Embryonic facial prominence (tissue), 1 donor: Measurements from ENCODE around the gene PLEKHM1.

ENCODE experiments used
- DNase-seq: peaks from one replicate; pipeline ENCODE4 v3.0.0-alpha.2; 2016; ENCODE audit errors: extremely low spot score

Gene PLEKHM1

DNA sequence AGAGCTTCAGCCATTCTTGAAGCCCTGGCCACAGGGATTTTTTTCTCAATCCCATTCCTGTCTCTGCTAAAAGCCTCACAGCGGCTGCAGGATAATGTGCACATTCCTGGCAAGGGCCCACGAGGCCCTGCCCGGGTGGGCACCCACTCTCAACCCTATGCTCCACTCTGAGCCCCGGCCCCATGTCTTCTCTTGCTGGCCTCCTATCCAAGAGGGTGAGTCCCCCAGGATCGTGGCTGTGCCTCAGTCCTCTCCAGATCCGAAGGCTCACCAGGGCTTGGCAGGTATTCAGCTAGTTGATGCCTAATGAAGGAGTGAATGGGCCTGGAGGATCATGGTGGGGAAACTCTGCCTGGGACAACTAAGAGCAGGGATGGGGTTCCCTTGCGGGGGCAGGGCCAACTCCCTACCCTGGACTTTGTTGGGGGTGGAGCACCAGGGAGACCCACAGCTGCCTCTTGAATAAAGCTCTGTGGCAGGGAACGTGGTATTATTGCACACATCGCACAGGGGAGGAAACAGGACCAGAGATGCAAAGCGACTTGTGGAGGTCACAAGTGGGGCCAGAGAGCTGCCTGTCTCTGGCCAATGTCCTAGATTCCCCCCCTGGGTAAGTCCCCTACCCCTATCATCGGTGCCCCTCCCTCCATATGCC lies 63.2 kb downstream of the PLEKHM1 start:
- no peak for DNase-seq

DNA sequence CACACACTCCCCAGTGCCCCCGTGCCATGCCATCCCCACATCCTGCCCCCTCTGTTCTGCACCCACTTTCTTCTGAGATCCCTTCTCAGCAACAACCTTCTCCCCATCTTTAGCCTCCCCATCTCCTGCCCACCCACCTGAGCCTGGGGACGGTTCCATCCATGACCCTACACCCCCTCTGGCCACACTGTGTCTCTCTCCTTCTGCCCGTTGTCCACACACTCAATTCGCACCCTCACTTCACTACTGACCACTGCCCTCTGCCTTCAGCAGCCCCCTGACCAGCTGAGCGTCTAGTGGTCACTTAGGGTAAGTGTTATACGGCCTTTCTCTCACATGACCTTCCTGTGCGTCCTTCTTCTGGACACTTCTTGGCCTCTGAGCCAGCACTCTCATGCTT lies 64.0 kb downstream of the PLEKHM1 start:
- DNase-seq, result no peak

DNA sequence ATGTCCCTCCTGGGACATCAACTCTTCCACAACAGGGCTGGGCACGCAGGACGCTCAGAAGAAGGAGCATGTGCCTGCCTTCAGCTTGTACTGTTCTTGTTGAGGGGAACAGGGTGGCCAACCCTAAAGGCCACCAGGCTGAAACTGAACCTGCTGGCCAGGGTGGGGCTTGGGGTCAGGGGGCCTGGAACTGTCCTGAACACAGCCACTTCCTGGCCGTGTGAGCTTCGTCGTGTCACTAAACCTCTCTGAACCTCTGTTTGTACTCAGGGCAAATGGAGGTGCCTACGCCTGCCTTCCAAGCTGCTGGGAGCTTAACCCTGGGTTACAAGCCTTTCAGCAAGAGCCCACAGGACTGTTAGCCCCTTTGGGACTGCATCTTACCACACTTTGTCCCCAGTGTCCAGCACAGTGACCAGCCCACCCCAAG lies 64.5 kb downstream of the PLEKHM1 start:
- DNase-seq, result no peak

DNA sequence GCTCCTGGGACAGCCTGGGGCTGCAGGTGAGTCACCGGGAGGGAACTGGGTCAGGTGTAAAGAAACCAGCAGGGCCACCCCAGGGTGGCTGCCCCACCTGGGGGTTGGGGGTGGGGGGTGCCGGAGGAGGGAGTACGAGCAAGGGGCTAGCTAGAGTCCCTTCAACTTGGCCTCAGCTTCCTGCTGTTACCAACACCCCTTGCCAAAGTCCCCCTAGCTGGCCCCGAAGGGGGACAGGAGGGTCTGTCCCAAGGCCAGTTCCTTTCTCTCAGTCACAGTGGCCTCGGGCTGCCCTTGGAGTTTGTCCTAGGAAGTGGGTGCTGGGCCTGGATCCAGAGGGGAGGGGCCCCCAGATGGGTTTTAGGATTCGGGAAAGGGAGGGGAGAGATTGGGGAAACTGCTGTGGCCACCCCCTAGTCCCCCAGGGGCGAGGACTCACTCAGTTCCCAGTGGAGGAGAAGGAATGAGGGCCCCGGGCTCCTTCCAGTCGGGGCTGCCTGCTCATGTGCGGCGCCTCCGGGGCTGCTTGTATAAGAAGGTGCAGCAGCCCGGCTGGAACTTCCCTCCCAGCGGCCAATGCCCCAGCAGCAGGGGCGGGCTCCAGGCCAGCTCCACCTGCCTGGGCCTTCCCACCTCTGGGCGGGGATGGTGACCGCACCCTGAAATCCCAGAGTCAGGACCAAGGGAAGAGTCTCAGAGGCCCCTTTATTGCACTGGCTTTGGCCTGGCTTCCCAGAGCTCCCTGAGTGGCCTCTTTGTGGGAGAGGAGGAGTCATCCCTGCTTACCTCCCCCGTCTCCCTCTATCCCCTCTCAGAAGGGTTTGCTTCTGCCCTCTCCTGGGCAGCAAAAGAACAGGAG lies 65.2 kb downstream of the PLEKHM1 start:
- DNase-seq, result no peak

DNA sequence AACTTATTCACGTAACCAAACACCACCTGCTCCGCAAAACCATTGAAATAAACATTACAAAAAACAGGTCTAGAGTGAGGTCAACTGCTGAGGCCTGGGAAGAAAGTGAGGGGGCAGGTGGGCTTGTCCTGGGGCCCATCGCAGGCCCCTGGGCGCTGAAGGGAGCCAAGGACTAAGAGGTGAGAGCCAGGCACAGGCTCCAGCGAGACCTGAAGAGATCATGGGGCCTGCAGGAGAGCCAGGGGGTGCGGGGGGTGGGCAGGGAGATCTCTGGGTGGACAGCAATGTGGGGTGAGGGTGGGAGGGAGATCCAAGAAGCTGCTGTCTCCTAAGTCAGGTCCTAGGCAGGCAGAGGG lies 65.8 kb downstream of the PLEKHM1 start:
- no peak for DNase-seq

DNA sequence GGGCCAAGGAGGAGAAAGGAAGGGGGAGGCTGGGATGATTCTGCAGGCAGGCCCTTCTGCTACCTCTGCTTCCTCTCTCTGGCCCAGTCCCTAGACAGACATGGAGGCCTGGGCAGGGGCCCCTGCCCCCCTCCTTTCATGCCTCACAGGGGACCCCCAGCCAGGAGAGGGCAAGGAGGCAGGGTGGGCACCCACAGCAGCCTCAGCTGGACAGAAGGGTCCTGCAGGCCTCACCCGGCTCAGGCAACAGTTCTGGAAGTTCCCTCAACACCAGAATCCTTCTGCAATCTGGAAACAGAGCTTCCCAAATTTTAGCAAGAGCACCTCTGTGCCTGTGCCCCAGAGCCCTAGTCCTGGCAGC lies 66.6 kb downstream of the PLEKHM1 start:
- DNase-seq, result no peak

DNA sequence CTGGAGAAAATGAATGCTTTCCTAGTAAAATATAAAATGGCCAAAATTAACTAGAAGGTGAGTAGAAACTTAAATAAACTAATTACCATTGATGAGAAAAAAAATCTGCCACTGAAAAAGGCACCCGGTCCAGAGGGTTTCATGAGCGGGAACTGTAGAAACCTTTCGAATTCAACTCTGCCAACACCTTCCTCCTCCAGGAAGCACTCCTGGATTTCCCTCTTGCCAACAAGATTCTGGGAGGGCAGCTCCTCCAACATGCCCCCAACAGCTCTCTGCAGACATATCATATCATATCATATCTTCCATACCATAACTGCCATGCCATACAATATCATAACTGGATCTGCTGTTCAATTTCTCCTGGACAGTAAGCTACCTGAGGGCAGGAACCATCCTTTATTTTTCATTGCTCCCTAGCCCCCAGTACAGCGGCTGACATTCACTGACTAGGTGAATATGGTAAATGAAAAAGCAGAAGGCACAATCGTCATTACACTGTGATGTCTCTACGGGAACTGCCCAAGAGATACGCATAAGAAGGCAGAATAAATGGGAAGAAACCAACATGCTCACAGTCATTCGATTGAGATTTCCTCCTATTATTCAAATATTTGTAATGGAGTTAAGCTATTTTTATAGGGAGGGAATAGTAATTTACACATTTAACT lies 67.1 kb downstream of the PLEKHM1 start:
- no peak for DNase-seq

DNA sequence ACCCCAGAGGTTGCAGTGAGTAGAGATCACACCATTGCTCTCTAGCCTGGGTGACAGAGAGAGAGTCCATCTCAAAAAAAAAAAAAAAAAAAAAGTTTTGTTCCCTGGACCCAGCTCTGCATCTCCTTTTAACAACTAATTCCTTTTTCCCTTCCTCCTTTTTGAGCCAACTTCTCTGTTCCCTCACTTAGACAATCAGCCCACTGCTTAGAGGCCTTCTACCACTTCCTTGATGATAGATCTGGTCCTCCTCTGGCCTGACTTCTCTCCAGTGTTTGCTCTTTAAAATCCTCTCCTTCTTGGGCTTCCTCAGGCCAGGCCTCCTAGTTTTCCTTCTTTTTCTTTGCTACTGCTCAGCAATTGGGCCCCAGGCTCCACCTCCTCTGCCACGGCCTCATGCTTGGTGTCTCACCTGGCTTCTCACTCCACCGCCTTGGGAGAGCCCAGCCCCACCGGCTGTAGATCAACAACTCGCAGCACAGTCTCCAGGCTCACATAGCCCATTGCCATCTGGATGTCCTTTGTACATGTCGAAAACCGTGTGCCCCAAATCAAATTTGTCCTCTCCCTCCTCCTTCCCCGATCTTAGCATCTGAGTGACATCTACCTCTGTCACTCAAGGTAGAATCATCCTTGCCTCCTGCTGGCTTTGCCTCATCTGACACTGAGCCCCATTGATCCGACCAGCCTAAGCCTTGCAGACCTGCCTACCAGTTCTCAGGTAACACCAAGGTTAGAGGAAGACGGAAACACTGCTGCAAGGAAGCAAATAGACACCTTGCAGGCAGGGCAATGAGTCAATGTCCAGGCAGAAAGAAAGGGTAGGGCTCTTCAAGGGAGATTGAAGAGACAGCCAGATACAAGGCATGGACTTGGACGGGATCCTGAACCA lies 75.3 kb downstream of the PLEKHM1 start:
- DNase-seq, result no peak

DNA sequence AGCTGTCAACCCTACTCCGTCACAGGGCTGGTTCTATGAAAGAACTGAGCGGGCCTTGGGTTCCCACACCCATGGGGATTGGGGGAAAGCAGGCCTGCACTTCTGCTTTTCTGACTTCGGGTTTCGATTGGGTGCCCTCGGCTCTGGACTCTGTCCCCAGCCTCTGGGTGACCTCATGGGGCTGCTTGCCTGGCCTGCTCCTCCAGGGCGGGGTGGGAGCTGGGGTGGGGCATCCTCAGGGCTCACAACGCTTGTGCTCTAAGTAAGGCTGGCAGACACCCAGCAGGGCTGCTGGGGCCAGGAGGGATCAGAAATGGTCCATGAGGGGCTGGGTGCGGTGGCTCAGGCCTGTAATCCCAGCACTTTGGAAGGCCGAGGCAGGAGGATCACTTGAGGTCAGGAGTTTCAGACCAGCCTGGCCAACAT lies 77.0 kb downstream of the PLEKHM1 start:
- DNase-seq, result no peak

DNA sequence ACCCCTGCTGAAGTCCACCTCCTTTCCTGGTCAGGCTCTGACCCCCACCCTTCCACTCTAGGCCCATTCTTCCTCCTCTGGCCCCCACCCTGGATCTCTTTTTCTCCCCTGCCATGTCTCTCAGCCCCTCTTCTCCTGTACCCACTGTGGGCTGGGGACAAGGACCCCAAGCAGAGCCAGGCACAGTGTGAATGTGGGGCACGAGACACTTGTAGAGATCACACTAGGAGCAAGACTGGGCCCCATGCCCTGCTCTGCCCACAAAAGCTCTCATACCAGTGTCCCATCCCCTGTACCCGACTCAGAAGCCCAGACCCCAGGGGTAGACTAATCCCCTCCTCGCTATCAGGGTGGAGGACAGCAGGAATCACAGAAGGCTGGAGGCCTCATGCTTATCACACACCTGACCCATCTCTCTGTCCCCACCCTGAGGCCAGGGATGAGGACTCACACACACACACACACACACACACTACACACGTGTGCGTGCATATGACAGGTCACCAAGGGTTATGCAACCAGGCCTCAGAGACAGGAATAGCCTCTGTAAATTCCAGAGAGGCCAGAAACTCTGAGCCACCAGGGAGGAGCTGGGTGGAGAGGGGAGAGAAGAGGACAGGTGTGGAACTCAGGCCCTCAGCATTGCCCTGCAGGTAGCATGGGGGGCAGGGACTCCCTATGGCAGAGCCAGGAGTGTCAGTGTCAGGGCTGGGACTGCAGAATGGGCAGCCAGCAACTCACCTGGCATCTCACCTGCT lies 79.0 kb downstream of the PLEKHM1 start:
- DNase-seq, result no peak

DNA sequence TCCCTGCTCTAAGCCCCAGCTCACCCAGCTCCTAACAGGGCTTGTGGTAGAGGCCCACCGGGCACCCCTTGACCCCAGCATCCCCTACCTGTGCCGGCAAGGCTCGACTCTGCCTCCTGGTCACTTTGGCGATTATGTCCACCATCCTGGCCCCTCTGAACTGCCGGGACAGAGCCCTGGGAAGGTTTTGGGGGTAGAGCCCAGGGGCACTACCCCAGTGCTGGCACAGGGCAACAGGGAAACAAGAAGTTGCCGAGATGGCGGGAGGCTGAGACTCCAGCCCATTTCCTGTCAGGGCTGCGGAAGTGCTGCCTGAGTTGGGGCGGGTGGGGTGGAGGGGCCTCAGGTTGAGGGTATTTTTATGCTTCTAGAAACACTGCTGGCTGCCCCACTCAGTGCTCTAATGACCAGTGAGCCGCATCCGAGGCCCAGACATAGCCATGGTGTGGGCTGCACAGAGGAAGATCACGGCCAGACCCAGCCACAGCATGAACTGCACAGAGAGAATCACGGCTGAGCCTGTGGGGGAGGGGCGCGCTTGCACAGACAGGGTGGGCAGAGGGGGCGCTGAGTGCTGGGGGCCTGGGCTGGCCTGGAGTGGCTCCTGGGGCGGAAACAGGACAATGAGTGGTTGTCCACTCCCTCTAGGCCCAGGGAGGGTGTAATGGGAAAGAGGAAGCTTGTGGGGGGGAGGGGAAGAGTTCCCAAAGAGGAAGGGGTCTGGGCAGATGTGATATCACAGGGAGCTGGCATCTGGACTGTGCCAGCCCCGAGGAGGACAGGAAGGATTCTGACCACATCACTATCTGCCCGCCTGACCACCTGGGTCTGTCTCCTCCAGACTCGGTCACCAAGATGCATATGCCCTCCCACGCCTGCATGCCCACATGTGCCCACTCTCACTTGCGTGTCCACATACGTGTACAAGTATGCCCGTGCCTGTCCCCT lies 80.1 kb downstream of the PLEKHM1 start:
- no peak for DNase-seq

DNA sequence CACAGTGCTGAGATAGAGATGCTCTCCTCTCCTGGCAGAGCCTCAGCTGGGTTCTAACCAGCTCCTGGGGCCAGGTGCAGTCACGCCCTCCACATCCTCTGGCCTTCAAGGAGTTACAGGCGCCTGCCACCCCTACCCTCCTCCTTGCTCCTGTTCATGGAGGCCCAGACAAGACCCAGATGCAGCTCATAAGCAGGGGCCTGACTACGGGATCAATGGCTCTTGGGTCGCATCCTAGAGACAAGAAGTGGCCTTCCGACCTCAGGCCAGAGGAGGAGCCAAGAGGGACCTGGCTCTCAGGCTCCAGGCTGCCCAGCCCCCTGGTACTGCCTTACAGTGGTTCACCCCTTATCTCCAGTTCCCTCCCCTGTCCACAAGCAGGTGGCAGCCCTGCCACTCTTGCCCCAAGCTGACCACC lies 80.9 kb downstream of the PLEKHM1 start:
- no peak for DNase-seq

DNA sequence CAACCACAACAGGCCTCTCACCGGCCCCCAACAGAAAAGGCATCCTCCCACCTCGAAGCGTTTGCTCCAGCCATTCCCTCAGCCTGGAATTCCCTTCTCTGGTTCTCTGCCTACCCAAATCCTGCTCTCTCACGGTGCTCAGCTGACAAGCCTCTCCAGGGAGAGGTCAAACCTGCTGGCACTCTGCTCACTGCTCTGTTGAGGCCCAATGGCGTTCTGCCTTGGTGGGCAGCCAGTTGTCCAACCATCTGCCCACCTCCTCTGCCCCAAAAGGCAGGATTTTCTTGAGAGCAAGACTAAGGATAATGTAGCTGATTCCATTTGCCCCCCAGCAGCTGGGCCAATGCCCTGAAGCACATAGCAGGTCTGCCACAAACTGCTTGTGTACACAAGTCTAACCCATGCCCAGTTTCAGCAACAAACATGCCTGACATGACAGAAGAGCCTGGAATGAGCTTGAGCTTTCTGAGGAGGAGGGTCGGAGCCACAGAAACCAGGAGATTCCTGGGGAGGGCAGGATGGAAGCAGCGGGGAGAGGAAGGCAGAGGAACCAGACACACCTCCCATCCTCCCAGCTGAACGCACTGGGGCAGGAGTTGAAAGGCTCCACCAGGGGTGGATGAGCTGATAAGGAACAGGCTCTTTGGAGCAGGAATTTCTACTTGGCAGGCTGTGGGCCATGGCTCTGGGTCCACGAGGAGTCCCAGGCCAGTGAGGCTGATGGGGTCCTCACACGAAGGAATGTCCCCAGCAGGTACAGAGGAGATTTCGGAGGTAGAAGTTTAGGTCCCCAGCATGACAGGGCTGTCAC lies 81.7 kb downstream of the PLEKHM1 start:
- no peak for DNase-seq

DNA sequence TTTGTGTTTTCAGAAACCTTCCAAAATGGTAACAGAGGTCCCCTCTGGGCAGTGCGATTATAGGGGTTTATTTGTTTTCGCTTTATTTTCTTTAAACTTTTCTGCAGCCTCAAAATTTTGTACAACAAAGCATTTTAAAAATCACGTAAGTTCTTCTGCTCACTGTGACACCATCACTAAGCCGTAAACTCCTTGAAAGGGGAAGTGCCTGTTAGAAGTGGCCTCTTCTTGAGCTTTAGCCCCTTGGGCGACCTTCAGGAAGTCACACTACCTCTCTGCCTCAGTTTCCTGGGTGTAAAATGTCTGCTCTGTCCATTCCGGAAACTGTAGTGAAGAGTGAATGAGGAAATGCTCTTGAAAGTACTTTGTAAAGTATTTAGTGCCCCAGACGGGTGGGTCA lies 84.4 kb downstream of the PLEKHM1 start:
- no peak for DNase-seq

DNA sequence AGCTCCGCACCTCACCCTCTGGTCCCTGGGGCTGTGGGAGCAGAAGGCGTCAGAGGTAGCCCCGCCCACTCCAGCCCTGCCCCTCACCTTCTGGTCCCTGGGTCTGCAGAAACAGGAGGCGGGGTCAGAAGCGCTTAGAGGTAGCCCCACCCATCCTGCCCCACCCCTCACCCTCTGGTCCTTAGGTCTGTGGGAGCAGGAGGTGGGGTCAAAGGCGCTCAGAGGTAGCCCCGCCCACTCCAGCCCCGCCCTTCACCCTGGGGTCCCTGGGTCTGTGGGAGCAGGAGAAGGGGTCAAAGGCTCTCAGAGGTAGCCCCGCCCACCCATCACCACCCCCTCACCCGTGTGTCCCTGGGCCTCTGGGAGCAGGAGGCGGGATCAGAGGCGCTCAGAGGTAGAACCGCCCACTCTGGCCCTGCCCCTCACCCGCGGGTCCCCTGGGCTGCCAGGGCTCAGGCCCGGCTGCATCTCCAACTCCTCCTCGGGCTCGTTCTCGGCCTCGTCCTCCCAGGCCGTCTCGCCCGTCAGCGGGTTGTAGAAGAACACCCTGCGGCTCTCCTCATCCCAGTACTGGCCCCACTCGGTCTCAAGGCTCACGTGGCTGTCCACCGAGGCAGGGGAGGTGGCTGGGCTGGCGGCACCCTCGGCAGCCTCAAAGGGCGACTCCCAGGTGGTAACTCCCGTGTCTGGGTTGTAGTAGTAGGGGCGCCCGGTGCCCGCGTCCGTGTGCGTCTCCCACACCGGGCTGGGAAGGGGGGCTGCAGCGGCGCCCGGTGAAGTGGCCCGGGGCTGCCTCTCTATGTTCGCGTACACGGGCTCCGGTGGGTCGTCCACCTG lies 85.1 kb downstream of the PLEKHM1 start:
- no peak for DNase-seq

DNA sequence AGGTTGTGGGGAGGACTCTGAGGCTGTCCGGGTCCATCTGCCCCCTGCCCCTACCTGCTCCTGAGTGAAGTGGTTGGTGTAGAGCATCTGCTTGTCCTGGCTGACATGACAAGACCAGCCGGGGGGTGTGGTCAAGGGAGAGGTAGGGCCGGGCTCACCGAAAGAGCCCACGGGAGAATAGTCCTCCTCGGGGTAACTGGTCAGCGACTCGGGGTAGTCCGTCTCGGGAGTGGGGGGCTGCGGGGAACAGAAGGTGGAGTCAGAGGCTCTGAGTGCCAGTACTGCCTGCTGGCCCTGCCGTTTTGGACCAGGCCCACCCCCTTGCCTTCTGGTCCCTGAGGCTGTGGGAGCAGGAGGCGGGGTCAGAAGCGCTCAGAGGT lies 85.7 kb downstream of the PLEKHM1 start:
- no peak for DNase-seq

DNA sequence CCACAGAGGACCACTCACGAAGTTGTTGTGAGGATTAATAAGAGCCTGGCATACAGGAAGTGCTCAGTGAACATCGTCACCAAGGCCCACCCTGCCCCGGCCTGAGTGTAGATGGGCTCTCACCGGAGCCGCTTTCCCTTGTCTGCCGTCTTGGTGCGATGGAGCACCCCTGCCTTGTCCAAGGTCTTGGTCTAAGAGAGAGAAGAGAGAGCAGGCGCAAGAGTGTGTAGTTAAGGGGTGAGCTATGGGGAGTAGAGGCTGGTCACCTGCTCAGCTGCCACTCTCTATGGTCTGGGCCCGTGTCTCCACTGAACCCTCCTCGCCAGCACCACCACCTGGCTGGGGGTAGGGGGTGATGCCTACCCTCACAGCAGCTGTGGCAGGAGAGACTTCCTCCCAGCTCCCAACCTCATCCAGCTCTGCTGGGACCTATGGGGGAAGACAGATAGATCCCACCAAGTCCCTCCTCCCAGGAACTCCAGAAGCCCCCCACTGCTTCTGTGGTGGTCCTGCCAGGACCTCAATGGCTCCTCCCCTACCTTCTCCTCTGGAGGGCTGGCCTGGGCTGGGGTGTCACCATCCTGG lies 86.5 kb downstream of the PLEKHM1 start:
- no peak for DNase-seq

DNA sequence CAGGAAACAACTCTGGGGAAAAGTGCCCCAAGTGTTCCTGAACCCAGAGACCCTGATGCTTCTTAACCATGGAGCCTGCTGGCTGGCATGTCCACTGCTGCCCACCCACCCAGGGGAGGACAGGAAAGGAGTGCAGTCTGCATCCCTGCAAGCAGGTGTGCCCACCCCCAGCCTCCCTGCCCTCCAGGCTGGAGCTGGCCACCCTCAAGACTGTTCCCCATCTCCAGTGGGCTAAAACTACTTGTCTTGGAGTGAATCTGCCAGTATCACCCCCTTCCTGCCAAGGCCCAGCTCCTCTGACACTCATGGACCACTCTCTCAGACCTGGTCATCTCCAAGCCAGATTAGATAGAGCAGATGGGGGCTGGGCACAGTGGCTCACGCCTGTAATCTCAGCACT lies 87.6 kb downstream of the PLEKHM1 start:
- DNase-seq, result no peak
